H9 (cell line): ENCODE results near the gene STK32B. TPM values are rescaled to one million over a fixed set of nuclear protein-coding genes. Genes with fewer than 3 reads are reported as not detected.

Experiments
- DNase-seq: peaks from one replicate; pipeline ENCODE4 v3.0.0-alpha.2; 2017
- H2AFZ ChIP-seq: one replicate; pipeline ENCODE4 v1.6.1; 2013; ENCODE audit warnings: mild to moderate bottlenecking, low read length, control low read depth, moderate library complexity
- H2AK5ac ChIP-seq: 2 replicates; pipeline ENCODE4 v1.6.1; 2013; ENCODE audit warnings: low read length, control low read depth, mixed read lengths; ENCODE audit not compliant: insufficient read length
- H2BK120ac ChIP-seq: one replicate; pipeline ENCODE4 v1.6.1; 2013; ENCODE audit warnings: low read depth, mild to moderate bottlenecking, low read length, control low read depth, inconsistent platforms; ENCODE audit not compliant: poor library complexity, severe bottlenecking
- H2BK12ac ChIP-seq: 2 replicates; pipeline ENCODE4 v1.6.1; 2013; ENCODE audit warnings: low read length, control low read depth, mixed read lengths, low read depth; ENCODE audit not compliant: insufficient read length
- H2BK15ac ChIP-seq: 2 replicates; pipeline ENCODE4 v1.6.1; 2013; ENCODE audit warnings: low read depth, low read length, control low read depth
- H2BK20ac ChIP-seq: one replicate; pipeline ENCODE4 v1.6.1; 2013; ENCODE audit warnings: low read depth, mild to moderate bottlenecking, low read length, control low read depth, inconsistent platforms; ENCODE audit not compliant: poor library complexity, severe bottlenecking
- H2BK5ac ChIP-seq: 2 replicates; pipeline ENCODE4 v1.6.1; 2013; ENCODE audit warnings: low read length, control low read depth, mixed read lengths; ENCODE audit not compliant: insufficient read length
- H3K14ac ChIP-seq: 2 replicates; pipeline ENCODE4 v1.6.1; 2013; ENCODE audit warnings: low read length, control low read depth; ENCODE audit not compliant: insufficient read depth
- H3K18ac ChIP-seq: 2 replicates; pipeline ENCODE4 v1.6.1; 2013; ENCODE audit warnings: low read depth, mild to moderate bottlenecking, mixed read lengths, low read length, control low read depth; ENCODE audit not compliant: insufficient read length
- H3K23ac ChIP-seq: 2 replicates; pipeline ENCODE4 v1.6.1; 2013; ENCODE audit warnings: low read length, control low read depth, mixed read lengths, low read depth; ENCODE audit not compliant: insufficient read length
- H3K23me2 ChIP-seq: 2 replicates; pipeline ENCODE4 v1.6.1; 2013; ENCODE audit warnings: low read depth, mild to moderate bottlenecking, mixed read lengths, low read length, control low read depth; ENCODE audit not compliant: insufficient read length, poor library complexity, severe bottlenecking
- H3K27ac ChIP-seq: 2 replicates; pipeline ENCODE4 v1.5.1; 2013; ENCODE audit warnings: low read length, control low read depth, mixed read lengths, low read depth; ENCODE audit not compliant: insufficient read length
- H3K27me3 ChIP-seq: 2 replicates; pipeline ENCODE4 v1.6.1; 2013; ENCODE audit warnings: low read length, control low read depth, inconsistent platforms; ENCODE audit not compliant: insufficient read depth
- H3K4ac ChIP-seq: 2 replicates; pipeline ENCODE4 v1.6.1; 2013; ENCODE audit warnings: low read depth, mild to moderate bottlenecking, control low read depth, inconsistent platforms, low read length, moderate library complexity
- H3K4me1 ChIP-seq: 2 replicates; pipeline ENCODE4 v1.6.1; 2013; ENCODE audit warnings: low read length, control low read depth, inconsistent platforms; ENCODE audit not compliant: insufficient read depth
- H3K4me2 ChIP-seq: 2 replicates; pipeline ENCODE4 v1.6.1; 2013; ENCODE audit warnings: low read length, control low read depth, mixed read lengths; ENCODE audit not compliant: insufficient read length, insufficient read depth
- H3K56ac ChIP-seq: 2 replicates; pipeline ENCODE4 v1.6.1; 2013; ENCODE audit warnings: low read depth, mild to moderate bottlenecking, mixed read lengths, low read length, control low read depth; ENCODE audit not compliant: insufficient read length
- H3K79me1 ChIP-seq: 2 replicates; pipeline ENCODE4 v1.6.1; 2013; ENCODE audit warnings: low read depth, mild to moderate bottlenecking, moderate library complexity, low read length, control low read depth, inconsistent platforms; ENCODE audit not compliant: insufficient read depth, poor library complexity, severe bottlenecking
- H3K79me2 ChIP-seq: 2 replicates; pipeline ENCODE4 v1.6.1; 2013; ENCODE audit warnings: low read length, control low read depth, inconsistent platforms; ENCODE audit not compliant: insufficient read depth
- H3K9ac ChIP-seq: 2 replicates; pipeline ENCODE4 v1.6.1; 2013; ENCODE audit warnings: low read length, control low read depth, mixed read lengths; ENCODE audit not compliant: insufficient read length; ENCODE audit errors: extremely low read depth
- H3K9me3 ChIP-seq: one replicate; pipeline ENCODE4 v1.6.1; 2013; ENCODE audit warnings: low read depth, low read length, inconsistent platforms; ENCODE audit not compliant: control insufficient read depth
- H3T11ph ChIP-seq: one replicate; pipeline ENCODE4 v1.6.1; 2013; ENCODE audit warnings: mild to moderate bottlenecking, low read length, control low read depth, inconsistent platforms
- H4K20me1 ChIP-seq: one replicate; pipeline ENCODE4 v1.6.1; 2013; ENCODE audit not compliant: control insufficient read depth, insufficient read length, insufficient read depth
- H4K5ac ChIP-seq: 2 replicates; pipeline ENCODE4 v1.6.1; 2013; ENCODE audit warnings: low read depth, mild to moderate bottlenecking, mixed read lengths, low read length, control low read depth; ENCODE audit not compliant: insufficient read length
- H4K8ac ChIP-seq: replicated peaks from 2 replicates; pipeline ENCODE4 v1.6.1; 2013; ENCODE audit warnings: low read length, control low read depth, mixed read lengths, low read depth; ENCODE audit not compliant: insufficient read length
- H4K91ac ChIP-seq: 2 replicates; pipeline ENCODE4 v1.6.1; 2013; ENCODE audit warnings: low read depth, mild to moderate bottlenecking, moderate library complexity, mixed read lengths, low read length, control low read depth; ENCODE audit not compliant: insufficient read length
- H3K27ac Mint-ChIP-seq, 3 experiments: 2 replicates in 2 of 3; 3 replicates in 1 of 3; pipeline ENCODE4 v1.8.0; 2020 to 2021; ENCODE audit warnings: mixed read lengths in 3 of 3, mild to moderate bottlenecking in 1 of 3, moderate library complexity in 1 of 3
- H3K27me3 Mint-ChIP-seq: 2 replicates; pipeline ENCODE4 v1.8.0; 2021; ENCODE audit warnings: low read depth, mild to moderate bottlenecking, moderate library complexity, mixed read lengths
- H3K36me3 Mint-ChIP-seq, 3 experiments: 2 replicates in 2 of 3; 3 replicates in 1 of 3; pipeline ENCODE4 v1.8.0; 2020 to 2021; ENCODE audit warnings: low read depth in 3 of 3, mixed read lengths in 3 of 3; ENCODE audit not compliant: insufficient read depth in 1 of 3
- H3K4me1 Mint-ChIP-seq, 2 experiments: 2 replicates each; pipeline ENCODE4 v1.8.0; 2020; ENCODE audit warnings: mixed read lengths in 2 of 2
- H3K4me3 Mint-ChIP-seq, 2 experiments: 2 replicates in 1 of 2; 3 replicates in 1 of 2; pipeline ENCODE4 v1.8.0; 2020 to 2021; ENCODE audit warnings: mild to moderate bottlenecking in 2 of 2, mixed read lengths in 2 of 2, moderate library complexity in 1 of 2
- H3K9me3 Mint-ChIP-seq, 2 experiments: 2 replicates in 1 of 2; 3 replicates in 1 of 2; pipeline ENCODE4 v1.8.0; 2020; ENCODE audit warnings: mild to moderate bottlenecking in 2 of 2, mixed read lengths in 2 of 2, moderate library complexity in 1 of 2
- CTCF ChIP-seq: fragments of 200-600 bp; sonication (generic); conservative IDR thresholded peaks from 3 replicates; pipeline ENCODE4 v1.8.0; 2021; ENCODE audit warnings: antibody characterized with exemption, mild to moderate bottlenecking
- WGBS: extraction: QIAGEN DNeasy Blood & Tissue Kit; methylation state at CpG from one replicate; pipeline ENCODE4 v1.1.7; 2013; ENCODE audit warnings: missing lambda C conversion rate, low lambda C conversion rate, mixed read lengths; ENCODE audit not compliant: insufficient read length; ENCODE audit errors: extremely low coverage; 5-methylcytosine and 5-hydroxymethylcytosine counted together
- total RNA-seq: library from RNA; stranded (reverse); gene quantifications from 2 replicates; pipeline ENCODE4 v1.2.1, GENCODE V29; 2021

Gene STK32B
- total RNA-seq, 1 experiment from 2014 or later: 1.0 TPM

DNA sequence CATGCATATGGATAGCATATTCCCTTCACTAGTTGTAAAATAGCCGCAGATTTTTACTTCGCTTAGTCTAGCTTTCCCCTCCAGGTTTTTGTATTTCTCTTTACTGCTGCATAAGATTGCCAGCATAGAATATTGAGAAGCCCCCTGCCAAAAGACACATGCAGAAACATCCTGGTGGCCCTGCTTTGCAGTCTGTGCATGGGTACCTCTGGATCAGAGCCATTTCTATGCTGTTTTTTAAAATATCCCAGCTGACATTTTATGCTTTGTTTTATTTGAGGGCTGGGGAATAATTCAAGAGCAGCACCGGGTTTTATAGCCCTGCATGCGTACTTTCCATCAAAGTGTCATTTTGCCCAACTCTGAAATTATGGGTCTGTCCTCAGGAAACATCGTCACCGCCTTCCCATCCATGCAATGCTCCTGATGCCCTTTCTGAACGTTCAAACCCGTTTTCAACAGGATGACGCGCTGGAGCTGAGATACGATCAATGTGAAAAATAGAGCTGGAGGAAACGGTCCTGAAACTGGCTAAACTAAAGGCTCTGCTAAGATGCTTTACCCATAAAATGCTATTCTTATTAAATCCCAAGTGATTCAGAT is 342.7 kb downstream of the STK32B start:
- WGBS: no CpG with 5 or more reads among the region's 12 CpGs
- H4K91ac ChIP-seq: no peak overlapping the region
- H3K4me2 ChIP-seq: no peak overlapping the region
- H2BK5ac ChIP-seq: no peak overlapping the region
- H3K79me1 ChIP-seq: no peaks in the 10 kb centered on the region
- H3K18ac ChIP-seq: no peak overlapping the region
- no peak overlapping the region for H2AK5ac ChIP-seq
- peaks cover 3 to 8% of the 10 kb centered on the region in 2 experiments; a peak in 4 of 5 replicates for H3K9me3 Mint-ChIP-seq
- H3K4me1 Mint-ChIP-seq: peaks cover 18% of the 10 kb centered on the region in 2 experiments
- H3K27me3 ChIP-seq: no peaks in the 10 kb centered on the region
- DNase-seq: no peak
- H2AFZ ChIP-seq: no peak overlapping the region
- no peak overlapping the region for H4K8ac ChIP-seq
- H3K56ac ChIP-seq: no peak overlapping the region
- no peak overlapping the region for H3K27ac ChIP-seq
- H3K23me2 ChIP-seq: no peaks in the 10 kb centered on the region
- H2BK12ac ChIP-seq: no peak overlapping the region
- H3K79me2 ChIP-seq: no peaks in the 10 kb centered on the region
- H3K4ac ChIP-seq: no peak overlapping the region
- no peak overlapping the region for H3K9ac ChIP-seq
- H3K27ac Mint-ChIP-seq: no peak overlapping the region; a peak in 1 of 7 replicates
- no peak overlapping the region for H2BK120ac ChIP-seq
- no peak overlapping the region for H3K4me3 Mint-ChIP-seq
- TF ChIP-seq CTCF: no peak
- no peak overlapping the region for H2BK15ac ChIP-seq
- peaks cover 0 to 8% (median 5%) of the 10 kb centered on the region in 3 experiments; a peak in 2 of 7 replicates for H3K36me3 Mint-ChIP-seq
- no peak overlapping the region for H3K14ac ChIP-seq
- no peak overlapping the region for H3K23ac ChIP-seq
- H3K27me3 Mint-ChIP-seq: peaks cover 7% of the 10 kb centered on the region
- H2BK20ac ChIP-seq: no peak overlapping the region
- no peaks in the 10 kb centered on the region for H4K20me1 ChIP-seq
- H4K5ac ChIP-seq: no peak overlapping the region
- H3T11ph ChIP-seq: no peak overlapping the region
- no peaks in the 10 kb centered on the region for H3K4me1 ChIP-seq
- no peaks in the 10 kb centered on the region for H3K9me3 ChIP-seq
